Activated CD4-positive, alpha-beta T cell treated with anti-CD3 and anti-CD28 coated beads, Interleukin-2, amount 50 U/mL, for 4 hours (primary cell): Measurements from ENCODE around the gene CCDC7.
"Not testable (repeated sequence)": the region's sequence is repeated elsewhere in the genome, so short reads cannot be mapped to it uniquely, and the experiment has no call there.

Experiments
- DNase-seq, 2 experiments: peaks; one replicate each; pipeline ENCODE4 v3.0.0-alpha.2; 2020

CCDC7 gene

GRCh38 chr10:32744321-32744720 is 298.4 kb downstream of the CCDC7 start:
- no peak for DNase-seq

GRCh38 chr10:32746869-32747268 is 300.9 kb downstream of the CCDC7 start:
- DNase-seq, result no peak

- no peak for DNase-seq
Measured at GRCh38 chr10:32751582-32751981, 305.6 kb downstream of the CCDC7 start.

- not testable (repeated sequence) for DNase-seq
Measured at GRCh38 chr10:32754900-32755299, 309.0 kb downstream of the CCDC7 start.

GRCh38 chr10:32771217-32771616 is 325.3 kb downstream of the CCDC7 start:
- no peak for DNase-seq

GRCh38 chr10:32773105-32773504 is 327.2 kb downstream of the CCDC7 start:
- DNase-seq, result no peak

- DNase-seq, result no peak
Measured at GRCh38 chr10:32786968-32787367, 341.0 kb downstream of the CCDC7 start.

- DNase-seq, result no peak
Measured at GRCh38 chr10:32787690-32788284, 341.8 kb downstream of the CCDC7 start.

GRCh38 chr10:32788359-32788758 is 342.4 kb downstream of the CCDC7 start:
- DNase-seq, result no peak

- no peak for DNase-seq
Measured at GRCh38 chr10:32790483-32790882, 344.5 kb downstream of the CCDC7 start.

- no peak for DNase-seq
Measured at GRCh38 chr10:32793033-32793432, 347.1 kb downstream of the CCDC7 start.

- DNase-seq, result no peak
Measured at GRCh38 chr10:32795598-32796183, 349.8 kb downstream of the CCDC7 start.

- not testable (repeated sequence) for DNase-seq
Measured at GRCh38 chr10:32797393-32797792, 351.5 kb downstream of the CCDC7 start.

- DNase-seq, result no peak
Measured at GRCh38 chr10:32846974-32847373, 401.0 kb downstream of the CCDC7 start.

- DNase-seq, result no peak
Measured at GRCh38 chr10:32851301-32851700, 405.4 kb downstream of the CCDC7 start.

- no peak for DNase-seq
Measured at GRCh38 chr10:32854435-32854834, 408.5 kb downstream of the CCDC7 start.

- no peak for DNase-seq
Measured at GRCh38 chr10:32865170-32865569, 419.2 kb downstream of the CCDC7 start.

- DNase-seq, result no peak
Measured at GRCh38 chr10:32877915-32878314, 432.0 kb downstream of the CCDC7 start.

- DNase-seq, result no peak
Measured at GRCh38 chr10:32878646-32879045, 432.7 kb downstream of the CCDC7 start.

GRCh38 chr10:32882076-32882475 is 436.1 kb downstream of the CCDC7 start:
- DNase-seq, result no peak

- DNase-seq, result no peak
Measured at GRCh38 chr10:32887481-32887880, 441.5 kb downstream of the CCDC7 start.

- no peak for DNase-seq
Measured at GRCh38 chr10:32888161-32888927, 442.4 kb downstream of the CCDC7 start.

- no peak for DNase-seq
Measured at GRCh38 chr10:32889631-32890212, 443.8 kb downstream of the CCDC7 start.

GRCh38 chr10:32890444-32890843 is 444.5 kb downstream of the CCDC7 start:
- no peak for DNase-seq
